Measurements from ENCODE around the gene LRRC45. TPM values are rescaled to one million over a fixed set of nuclear protein-coding genes. Genes with fewer than 3 reads are reported as not detected.
A peak's percentile ranks its signal among the peaks of the same experiment; 100 is the strongest.

Gene LRRC45
- total RNA-seq, 1 experiment from 2014 or later, result 25.1 TPM

- in situ Hi-C loops (cut with HindIII; ENCODE audit: low sequenced_read_pairs), result no loop called here
- DNase-seq (ENCODE audit: low spot score), result no peak
Measured at GRCh38 chr17:82004517-82005455, 18.3 kb upstream of the LRRC45 start.

GRCh38 chr17:82005701-82006348, 17.3 kb upstream of the LRRC45 start:
- in situ Hi-C loops (cut with HindIII; ENCODE audit: low sequenced_read_pairs), result no loop called here
- no peak for DNase-seq (ENCODE audit: low spot score)

- in situ Hi-C loops (cut with HindIII; ENCODE audit: low sequenced_read_pairs), result no loop called here
- peak; percentile 83 for DNase-seq (ENCODE audit: low spot score)
Measured at GRCh38 chr17:82006468-82007227, 16.5 kb upstream of the LRRC45 start.

GRCh38 chr17:82007228-82007494, 15.9 kb upstream of the LRRC45 start:
- in situ Hi-C loops (cut with HindIII; ENCODE audit: low sequenced_read_pairs), result no loop called here

GRCh38 chr17:82007495-82008257, 15.4 kb upstream of the LRRC45 start:
- in situ Hi-C loops (cut with HindIII; ENCODE audit: low sequenced_read_pairs), result no loop called here
- DNase-seq (ENCODE audit: low spot score), result peak; percentile 29

More at GRCh38 chr17:82007228-82007494, 15.9 kb upstream of the LRRC45 start:
- no peak for DNase-seq (ENCODE audit: low spot score)

- DNase-seq (ENCODE audit: low spot score), result no peak
- in situ Hi-C loops (cut with HindIII; ENCODE audit: low sequenced_read_pairs), result no loop called here
Measured at GRCh38 chr17:82008258-82008940, 14.7 kb upstream of the LRRC45 start.

GRCh38 chr17:82008941-82009405, 14.1 kb upstream of the LRRC45 start:
- in situ Hi-C loops (cut with HindIII; ENCODE audit: low sequenced_read_pairs), result no loop called here
- DNase-seq (ENCODE audit: low spot score), result no peak

GRCh38 chr17:82009413-82009812, 13.7 kb upstream of the LRRC45 start:
- DNase-seq (ENCODE audit: low spot score), result no peak
- in situ Hi-C loops (cut with HindIII; ENCODE audit: low sequenced_read_pairs), result no loop called here

GRCh38 chr17:82010575-82011525, 12.3 kb upstream of the LRRC45 start:
- DNase-seq (ENCODE audit: low spot score), result no peak
- in situ Hi-C loops (cut with HindIII; ENCODE audit: low sequenced_read_pairs), result no loop called here

- no peak for DNase-seq (ENCODE audit: low spot score)
- in situ Hi-C loops (cut with HindIII; ENCODE audit: low sequenced_read_pairs), result no loop called here
Measured at GRCh38 chr17:82011617-82012187, 11.4 kb upstream of the LRRC45 start.

- in situ Hi-C loops (cut with HindIII; ENCODE audit: low sequenced_read_pairs), result no loop called here
- no peak for DNase-seq (ENCODE audit: low spot score)
Measured at GRCh38 chr17:82012261-82012639, 10.9 kb upstream of the LRRC45 start.

GRCh38 chr17:82012640-82013295, 10.3 kb upstream of the LRRC45 start:
- in situ Hi-C loops (cut with HindIII; ENCODE audit: low sequenced_read_pairs), result no loop called here
- no peak for DNase-seq (ENCODE audit: low spot score)

- DNase-seq (ENCODE audit: low spot score), result peak; percentile 72
- in situ Hi-C loops (cut with HindIII; ENCODE audit: low sequenced_read_pairs), result no loop called here
Measured at GRCh38 chr17:82013341-82013740, 9.8 kb upstream of the LRRC45 start.

GRCh38 chr17:82013772-82014321, 9.3 kb upstream of the LRRC45 start:
- in situ Hi-C loops (cut with HindIII; ENCODE audit: low sequenced_read_pairs), result no loop called here
- DNase-seq (ENCODE audit: low spot score), result no peak

- no peak for DNase-seq (ENCODE audit: low spot score)
- in situ Hi-C loops (cut with HindIII; ENCODE audit: low sequenced_read_pairs), result no loop called here
Measured at GRCh38 chr17:82014432-82014831, 8.7 kb upstream of the LRRC45 start.

- DNase-seq (ENCODE audit: low spot score), result no peak
- in situ Hi-C loops (cut with HindIII; ENCODE audit: low sequenced_read_pairs), result no loop called here
Measured at GRCh38 chr17:82014971-82015310, 8.2 kb upstream of the LRRC45 start.
